ENCODE measurements around the gene KCTD1.
"Not testable (repeated sequence)": the region's sequence is repeated elsewhere in the genome, so short reads cannot be mapped to it uniquely, and the experiment has no call there.

The KCTD1 gene

GRCh38 chr18:26457611-26458353 is 90.6 kb downstream of the KCTD1 start:
- DNase-seq (ENCODE audit: low read depth) = no peak

DNA sequence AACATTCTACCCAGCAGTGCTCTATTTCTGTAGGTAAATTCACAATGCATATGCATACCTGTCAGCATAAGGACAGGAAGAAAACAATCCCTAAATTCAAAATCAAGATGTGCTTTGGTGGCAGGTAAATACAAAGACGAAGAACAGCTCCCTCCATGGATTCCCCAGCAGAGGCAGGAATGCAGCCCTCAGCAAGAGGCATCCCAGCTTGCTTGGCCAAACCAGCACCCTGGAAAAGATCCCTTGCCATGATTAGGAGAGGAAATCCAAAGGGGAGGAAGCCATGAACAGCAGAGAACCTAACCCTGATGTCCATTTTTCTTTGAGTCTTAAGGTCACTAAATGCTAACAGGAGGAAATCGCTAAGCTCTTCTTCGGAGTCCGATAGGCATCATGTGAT is 91.2 kb downstream of the KCTD1 start:
- DNase-seq (ENCODE audit: low read depth) = no peak

- DNase-seq (ENCODE audit: low read depth) = no peak
Measured at GRCh38 chr18:26456070-26456491, 92.3 kb downstream of the KCTD1 start.

GRCh38 chr18:26455639-26456038 is 92.7 kb downstream of the KCTD1 start:
- no peak for DNase-seq (ENCODE audit: low read depth)

DNA sequence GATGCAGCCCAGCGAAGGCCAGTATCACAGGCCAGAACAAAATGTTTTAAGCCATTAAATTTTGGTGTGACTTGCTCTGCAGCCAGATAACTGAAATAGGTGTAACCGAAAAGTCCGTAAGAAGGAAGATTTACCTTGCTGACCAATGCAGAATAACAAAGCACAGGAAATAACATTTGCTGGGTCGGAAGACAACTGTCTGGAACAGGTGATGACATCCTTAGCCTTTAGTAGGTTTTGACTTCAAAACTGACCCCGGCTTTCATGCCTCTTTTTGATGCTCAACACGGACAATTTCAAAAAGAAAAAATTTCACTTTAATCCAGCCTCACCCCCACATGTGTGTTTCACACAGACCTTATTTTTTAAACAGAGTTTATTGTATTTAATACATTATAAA is 93.7 kb downstream of the KCTD1 start:
- no peak for DNase-seq (ENCODE audit: low read depth)

GRCh38 chr18:26454192-26454591 is 94.2 kb downstream of the KCTD1 start:
- no peak for DNase-seq (ENCODE audit: low read depth)

GRCh38 chr18:26453386-26453901 is 94.9 kb downstream of the KCTD1 start:
- no peak for DNase-seq (ENCODE audit: low read depth)

DNA sequence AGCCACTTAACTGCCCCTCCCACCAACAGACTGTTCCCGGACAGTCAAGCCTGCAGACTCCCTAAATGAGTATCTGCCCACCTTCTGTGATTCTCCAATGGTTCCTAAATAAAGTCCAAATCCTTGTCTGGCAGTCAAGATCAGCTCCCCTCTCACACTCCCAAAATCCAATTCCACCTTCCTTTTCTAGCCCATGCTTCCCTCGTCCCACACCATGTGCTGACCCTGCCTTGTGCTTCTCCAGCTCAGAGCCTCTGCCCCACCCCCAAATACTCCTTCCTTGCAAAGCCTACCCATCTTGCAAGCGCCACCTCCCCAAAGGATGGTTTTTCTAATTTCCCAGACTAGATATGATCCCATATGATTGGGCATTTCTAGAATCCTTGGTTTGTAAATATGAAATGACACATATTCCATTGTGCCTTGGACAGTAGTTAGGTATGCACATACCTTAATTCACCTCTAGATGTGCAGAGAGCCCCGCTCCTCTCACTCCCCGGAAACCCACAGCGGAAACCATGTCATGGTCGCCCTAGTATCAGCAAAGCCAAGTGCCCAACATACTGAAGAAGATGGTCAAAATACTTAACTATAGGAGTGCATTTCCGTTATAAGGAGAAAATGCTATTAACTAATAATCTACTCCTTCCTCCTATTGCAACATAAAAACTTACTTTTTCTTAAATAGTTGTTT is 97.2 kb downstream of the KCTD1 start:
- no peak for DNase-seq (ENCODE audit: low read depth)

DNA sequence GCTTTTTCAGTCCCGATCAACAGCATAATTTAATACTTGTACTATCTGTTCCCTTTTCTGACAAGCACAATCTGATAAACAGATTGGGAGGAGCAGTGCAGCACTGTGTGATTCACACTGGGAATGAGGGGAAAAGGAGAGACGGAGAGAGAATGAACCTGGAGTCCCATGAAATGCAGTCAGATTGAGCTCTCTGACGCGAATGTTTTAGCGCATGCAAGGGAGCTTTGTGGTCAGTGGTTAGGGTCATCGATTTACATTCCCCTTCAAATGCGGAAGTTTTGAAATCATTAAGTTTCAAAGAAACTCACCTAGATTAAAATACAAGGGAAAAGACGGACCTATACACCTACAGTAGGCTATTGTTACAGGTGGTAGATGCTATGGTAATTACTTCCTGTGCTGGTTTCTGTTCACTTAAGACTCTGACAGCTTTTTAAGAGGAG is 99.6 kb downstream of the KCTD1 start:
- DNase-seq (ENCODE audit: low read depth) = no peak

- DNase-seq (ENCODE audit: low read depth) = no peak
Measured at GRCh38 chr18:26443853-26444252, 104.5 kb downstream of the KCTD1 start.

DNA sequence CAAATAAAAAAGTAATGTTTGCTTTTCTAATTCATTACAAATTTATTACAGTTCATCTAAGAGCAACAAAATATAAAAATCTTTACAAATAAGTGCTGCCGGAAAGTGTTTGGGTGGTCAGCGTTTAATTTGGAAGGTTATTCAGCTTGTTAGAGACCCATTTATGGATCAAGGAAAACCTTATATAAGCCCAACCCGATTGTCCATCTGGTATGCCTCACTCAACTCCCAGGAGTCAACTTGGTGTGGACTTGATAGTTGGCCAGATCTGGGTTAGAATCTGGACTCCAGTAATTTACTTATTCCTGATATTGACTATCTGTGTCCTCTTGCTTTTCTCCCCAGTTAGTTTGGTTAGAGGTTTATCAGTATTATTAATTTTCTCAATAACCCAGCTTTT is 106.2 kb downstream of the KCTD1 start:
- DNase-seq (ENCODE audit: low read depth) = no peak

GRCh38 chr18:26440644-26441043 is 107.7 kb downstream of the KCTD1 start:
- DNase-seq (ENCODE audit: low read depth) = no peak

DNA sequence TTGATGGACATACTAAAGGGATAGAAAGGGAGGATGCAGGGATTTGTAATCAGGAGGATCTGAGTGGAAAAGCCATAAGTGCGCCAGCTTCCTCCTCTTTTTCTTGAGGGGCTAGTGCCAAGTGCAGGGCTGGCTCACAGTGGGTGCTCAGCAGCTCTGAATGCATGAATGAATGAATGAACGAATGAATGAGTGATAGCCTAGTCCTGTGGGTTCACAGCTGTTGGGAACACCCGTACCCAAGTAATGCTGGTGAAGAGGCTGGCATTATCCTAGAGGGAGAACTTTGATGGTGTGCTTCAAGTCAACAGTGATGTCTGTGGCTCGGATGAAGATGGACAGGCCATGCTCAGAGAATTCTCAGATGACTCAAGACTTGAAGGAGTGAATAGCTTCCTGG is 108.8 kb downstream of the KCTD1 start:
- DNase-seq (ENCODE audit: low read depth) = no peak

GRCh38 chr18:26438980-26439379 is 109.4 kb downstream of the KCTD1 start:
- no peak for DNase-seq (ENCODE audit: low read depth)

- not testable (repeated sequence) for DNase-seq (ENCODE audit: low read depth)
Measured at GRCh38 chr18:26437634-26438033, 110.7 kb downstream of the KCTD1 start.

DNA sequence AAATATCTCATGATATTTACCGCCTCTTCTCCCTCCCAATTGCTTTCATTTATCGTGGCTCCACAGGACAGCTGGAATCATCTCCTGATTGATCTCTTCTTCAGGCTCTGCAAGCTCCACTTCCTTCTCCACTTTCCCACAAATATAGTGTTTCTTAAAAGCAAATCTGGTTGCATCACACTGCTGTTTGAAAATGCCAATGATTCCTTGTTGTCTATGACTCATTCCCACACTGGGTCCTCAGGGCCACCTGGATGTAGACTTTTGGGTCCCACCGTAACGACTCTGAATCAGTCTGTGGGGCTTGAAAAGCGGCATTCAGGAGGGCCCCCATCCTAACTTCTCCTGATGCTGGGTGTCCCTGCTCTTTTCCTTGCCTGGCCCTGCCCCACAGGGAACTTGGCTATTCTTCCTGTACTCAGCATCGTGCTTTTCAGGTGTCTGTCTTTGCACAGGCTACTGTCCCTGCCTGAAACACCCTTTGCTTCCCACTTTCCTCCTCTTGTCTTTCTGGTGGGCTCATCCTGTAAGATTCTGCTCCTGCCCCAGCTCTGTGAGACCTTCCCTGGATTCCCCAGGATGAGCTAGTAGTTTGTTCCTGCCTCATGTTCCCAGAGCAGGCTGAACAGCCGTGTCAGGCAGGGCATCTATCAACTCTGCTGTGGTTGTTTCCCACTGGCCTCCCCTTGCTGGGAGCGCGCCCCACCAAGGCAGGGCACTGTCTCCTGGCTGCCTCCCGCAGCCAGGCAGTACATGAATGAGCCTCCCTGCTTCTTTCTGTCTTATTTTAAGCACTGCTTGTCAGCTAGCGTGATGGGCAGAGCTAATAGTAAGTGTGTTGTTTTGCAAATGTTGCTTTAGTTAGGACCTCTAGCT is 111.9 kb downstream of the KCTD1 start:
- DNase-seq (ENCODE audit: low read depth) = no peak

GRCh38 chr18:26435415-26436095 is 112.8 kb downstream of the KCTD1 start:
- no peak for DNase-seq (ENCODE audit: low read depth)

DNA sequence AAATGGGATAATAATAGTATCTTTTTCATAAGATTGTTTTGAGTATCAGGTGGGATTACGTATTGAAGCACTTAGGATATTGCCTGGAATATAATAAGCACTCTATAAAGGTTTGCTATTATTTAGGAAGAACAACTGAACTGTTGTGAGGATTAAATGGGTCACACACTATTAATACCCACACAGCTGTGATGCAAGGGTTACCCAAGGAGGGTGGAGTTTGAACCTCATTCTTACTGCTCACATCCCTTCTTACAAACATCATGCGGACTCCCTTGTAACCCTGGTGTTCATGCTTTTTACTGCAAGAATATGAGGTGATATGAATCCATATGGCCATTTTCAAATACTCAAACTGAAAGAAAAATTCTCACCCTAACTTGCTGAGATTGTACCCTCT is 113.5 kb downstream of the KCTD1 start:
- DNase-seq (ENCODE audit: low read depth) = no peak

GRCh38 chr18:26432651-26433424 is 115.5 kb downstream of the KCTD1 start:
- no peak for DNase-seq (ENCODE audit: low read depth)

DNA sequence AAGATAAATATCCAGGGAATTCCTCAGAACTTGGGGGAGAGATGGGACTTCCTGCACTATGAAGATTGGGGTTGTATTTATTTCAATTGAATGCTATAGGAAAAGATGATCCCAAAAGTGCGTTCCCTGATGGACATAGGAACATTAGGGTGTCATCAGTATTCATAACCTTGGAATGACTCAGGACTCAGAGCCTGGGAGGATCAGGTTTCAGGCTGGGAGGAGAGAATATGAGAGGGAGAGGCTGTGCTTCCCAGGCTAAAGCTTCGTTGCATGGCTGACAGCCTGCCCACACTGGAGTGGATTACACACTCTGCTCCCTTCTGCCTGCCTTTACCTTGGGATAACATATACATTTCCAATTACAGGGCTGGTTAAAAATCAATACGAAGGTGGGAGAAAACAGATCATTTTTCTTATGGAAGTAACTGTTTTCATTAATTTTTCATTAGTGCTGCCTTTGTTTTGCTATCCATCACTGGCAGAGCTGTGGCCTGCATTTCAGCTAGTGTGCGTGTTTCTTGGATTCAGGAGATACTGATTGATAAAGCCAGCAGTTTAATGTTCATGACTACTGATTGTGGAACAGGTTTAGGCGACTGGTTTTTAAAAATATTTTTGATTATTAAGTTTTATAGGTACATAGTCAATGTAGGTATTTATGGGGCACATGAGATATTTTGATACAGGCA is 118.7 kb downstream of the KCTD1 start:
- DNase-seq (ENCODE audit: low read depth) = no peak
